AG09319 (cell line): ENCODE data around the gene HK1.

ENCODE experiments used
- DNase-seq: peaks from one replicate; pipeline ENCODE4 v3.0.0-alpha.2; 2010; ENCODE audit warnings: low read depth; ENCODE audit errors: extremely low read depth
- TF ChIP-seq, protein P1 (sequence below): IDR thresholded peaks from 2 replicates; pipeline ENCODE4 v1.5.1; 2011; ENCODE audit warnings: low read depth, mild to moderate bottlenecking, inconsistent platforms, low read length, moderate library complexity

HK1 gene

DNA sequence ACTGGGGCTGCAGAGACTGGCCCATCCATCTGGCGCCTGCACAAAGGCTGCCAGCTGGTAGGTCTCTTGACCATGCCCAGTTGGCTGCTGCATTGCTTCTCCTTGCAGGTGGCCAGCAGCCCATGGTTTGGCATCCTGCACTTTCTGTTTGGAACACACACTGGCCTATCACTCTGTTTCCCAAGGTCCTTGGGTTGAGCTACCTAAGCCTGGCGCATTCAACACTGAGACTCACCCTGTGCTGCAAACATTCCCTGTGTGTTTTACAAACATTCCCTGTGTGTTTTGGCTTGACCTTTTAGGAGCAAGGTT lies 83.0 kb downstream of the HK1 start:
- no peak for DNase-seq
- TF ChIP-seq, protein P1, sequence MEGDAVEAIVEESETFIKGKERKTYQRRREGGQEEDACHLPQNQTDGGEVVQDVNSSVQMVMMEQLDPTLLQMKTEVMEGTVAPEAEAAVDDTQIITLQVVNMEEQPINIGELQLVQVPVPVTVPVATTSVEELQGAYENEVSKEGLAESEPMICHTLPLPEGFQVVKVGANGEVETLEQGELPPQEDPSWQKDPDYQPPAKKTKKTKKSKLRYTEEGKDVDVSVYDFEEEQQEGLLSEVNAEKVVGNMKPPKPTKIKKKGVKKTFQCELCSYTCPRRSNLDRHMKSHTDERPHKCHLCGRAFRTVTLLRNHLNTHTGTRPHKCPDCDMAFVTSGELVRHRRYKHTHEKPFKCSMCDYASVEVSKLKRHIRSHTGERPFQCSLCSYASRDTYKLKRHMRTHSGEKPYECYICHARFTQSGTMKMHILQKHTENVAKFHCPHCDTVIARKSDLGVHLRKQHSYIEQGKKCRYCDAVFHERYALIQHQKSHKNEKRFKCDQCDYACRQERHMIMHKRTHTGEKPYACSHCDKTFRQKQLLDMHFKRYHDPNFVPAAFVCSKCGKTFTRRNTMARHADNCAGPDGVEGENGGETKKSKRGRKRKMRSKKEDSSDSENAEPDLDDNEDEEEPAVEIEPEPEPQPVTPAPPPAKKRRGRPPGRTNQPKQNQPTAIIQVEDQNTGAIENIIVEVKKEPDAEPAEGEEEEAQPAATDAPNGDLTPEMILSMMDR, result no peak

DNA sequence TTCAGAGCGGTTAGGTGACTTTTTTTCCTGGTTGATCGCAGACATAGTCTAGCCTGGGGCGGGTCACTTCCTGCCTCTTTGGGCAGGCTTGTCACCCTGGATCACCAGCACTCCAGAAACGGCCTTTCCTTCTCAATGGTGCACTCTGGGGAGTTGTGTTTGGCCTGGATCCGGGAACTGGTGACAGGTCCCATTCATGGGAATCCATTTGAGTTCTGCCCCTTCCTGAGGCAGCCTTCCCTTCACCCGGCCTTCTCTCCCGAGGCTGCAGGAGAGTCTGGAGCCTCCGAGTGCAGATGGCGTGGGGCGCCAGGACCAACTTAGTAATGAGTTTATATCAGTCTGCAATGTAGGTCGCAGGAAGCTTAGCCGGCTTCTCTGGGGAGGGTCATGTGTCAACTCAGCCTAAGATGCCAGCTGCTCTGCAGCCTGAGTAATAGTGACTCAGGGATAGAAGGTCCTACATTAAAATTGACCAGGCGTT lies 84.2 kb downstream of the HK1 start:
- DNase-seq, result no peak
- TF ChIP-seq, protein P1, result no peak

DNA sequence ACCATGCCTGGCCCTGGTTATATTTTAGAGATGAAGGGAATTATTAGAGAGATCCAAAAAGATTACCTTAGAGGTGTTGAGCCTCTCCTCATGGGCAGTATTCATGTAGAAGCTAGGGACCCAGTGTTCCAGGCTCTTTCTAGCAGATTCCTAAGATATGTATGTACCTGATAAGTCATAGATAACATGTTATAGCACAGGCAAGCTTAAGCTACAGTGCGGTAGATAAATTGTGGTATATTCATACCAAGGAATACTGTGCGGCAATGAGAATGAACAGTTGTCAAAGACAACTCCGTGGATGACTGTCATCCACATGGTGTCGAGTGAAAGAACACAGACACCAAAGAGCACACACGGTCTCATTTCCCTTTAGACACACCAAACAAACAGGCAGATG lies 85.4 kb downstream of the HK1 start:
- TF ChIP-seq, protein P1, result no peak
- no peak for DNase-seq

DNA sequence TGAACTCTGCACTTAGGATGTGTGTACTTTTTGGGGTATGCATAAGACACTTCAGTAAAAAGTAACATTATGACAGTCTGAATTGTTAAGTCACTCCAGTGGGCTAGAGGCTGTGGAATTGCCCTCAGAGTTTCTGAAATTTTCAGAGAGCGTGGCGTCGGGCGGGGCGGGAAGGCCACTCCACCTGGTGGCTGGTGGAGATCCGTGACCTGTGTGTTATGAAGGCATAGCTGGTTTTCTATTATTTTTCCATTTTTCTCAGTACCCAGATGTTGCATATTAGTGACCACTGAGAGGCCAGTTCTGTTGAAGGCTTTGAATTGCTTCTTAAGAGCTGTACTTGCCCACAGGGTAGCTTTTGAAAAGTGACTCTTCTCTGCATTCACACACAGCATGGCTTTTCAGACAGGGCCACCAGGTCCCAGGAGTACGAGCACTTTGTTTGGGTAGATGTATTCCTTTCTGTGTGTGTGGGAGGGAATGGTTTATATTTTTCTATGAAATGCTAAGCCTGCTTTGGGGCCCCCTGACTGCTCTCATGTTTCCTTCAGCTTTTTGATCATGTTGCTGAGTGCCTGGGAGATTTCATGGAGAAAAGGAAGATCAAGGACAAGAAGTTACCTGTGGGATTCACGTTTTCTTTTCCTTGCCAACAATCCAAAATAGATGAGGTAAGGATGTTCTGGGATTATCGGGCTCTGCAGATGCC lies 86.1 kb downstream of the HK1 start:
- DNase-seq, result no peak
- TF ChIP-seq, protein P1, result no peak

DNA sequence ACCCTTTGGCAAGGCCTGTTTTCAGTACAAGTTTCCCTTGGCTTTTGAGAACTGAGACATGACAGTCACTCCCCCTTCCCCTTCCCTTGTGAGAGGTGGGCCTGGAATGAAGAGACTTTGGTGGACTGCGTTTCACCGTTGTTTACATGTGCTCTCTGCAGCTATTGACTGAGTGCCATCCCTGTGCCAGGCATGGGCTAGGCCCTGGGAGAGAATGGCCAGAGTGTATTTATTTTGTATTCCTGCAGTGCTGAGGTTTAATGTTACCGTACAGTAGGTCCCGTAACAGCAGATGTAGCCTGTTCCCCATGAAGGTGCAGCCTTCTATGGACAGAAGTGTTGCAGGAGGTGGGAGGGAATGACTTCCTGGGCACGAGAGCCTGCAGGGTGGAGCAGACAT lies 88.4 kb downstream of the HK1 start:
- TF ChIP-seq, protein P1, result no peak
- no peak for DNase-seq

DNA sequence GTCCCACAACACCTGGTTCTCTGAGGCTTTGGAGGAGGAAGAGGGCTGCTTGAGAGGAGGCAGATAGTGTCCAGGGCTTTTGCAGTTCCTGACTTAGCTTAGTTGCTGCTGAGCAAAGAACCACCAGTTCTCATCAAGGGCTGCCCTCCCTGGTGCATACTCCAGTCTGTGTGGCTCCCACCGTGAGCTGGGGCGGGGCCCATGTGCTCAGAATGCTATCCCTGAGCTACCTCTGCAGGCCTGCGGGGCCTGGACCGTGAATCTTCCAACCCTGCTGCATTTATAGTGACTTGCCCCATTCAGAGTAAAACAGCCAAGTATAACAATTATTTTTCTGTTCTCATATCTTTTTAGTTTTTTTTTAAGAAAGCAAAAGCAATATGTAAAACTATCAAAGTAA lies 89.2 kb downstream of the HK1 start:
- TF ChIP-seq, protein P1, result no peak
- no peak for DNase-seq

DNA sequence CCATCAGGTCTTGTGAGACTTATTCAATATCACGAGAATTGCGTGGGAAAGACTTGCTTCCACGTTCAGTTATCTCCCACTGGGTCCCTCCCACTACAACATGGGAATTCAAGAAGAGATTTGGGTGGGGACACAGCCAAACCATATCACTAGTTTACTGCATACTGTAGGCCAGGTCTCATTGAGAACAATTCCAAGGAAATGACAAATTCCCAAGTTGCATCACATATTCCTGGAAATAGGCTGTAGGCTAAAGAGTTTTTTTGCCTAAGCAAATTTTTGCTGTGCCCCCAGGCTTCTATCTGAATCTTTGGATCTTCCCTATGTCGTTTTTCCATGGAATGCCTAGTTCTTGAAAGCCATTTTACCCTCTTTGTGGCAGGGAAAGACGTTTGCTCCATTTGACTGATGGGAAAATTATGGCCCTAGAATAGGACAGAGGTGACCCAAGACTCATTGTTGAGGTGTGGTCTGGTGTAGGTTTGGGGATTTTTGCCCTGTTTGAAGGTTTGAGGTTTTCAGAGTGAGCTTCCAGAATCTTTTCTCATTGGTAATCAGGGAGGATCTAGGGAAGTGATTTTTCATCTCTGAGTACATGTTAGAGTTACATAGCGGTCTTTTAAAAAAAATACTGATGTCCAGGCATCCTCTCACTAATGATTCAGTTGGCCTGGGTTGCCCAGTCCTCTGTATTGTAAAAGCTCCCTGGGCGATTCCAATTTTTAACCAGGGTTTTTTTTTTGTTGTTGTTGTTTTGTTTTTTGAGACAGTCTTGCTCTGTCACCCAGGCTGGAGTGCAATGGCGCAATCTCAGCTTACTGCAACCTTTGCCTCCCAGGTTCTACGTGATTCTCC lies 94.1 kb downstream of the HK1 start:
- TF ChIP-seq, protein P1, result no peak
- no peak for DNase-seq
